Raji (cell line): ENCODE results near the gene ZFAND6.

Experiments used
- POLR2A ChIP-seq: IDR thresholded peaks from 2 replicates; pipeline ENCODE4 v1.6.1; 2011; ENCODE audit warnings: low read depth, low read length, control low read depth; ENCODE audit not compliant: insufficient read depth

The ZFAND6 gene

GRCh38 chr15:80087104-80087503 lies 27.6 kb downstream of the ZFAND6 start:
- no peak for TF ChIP-seq POLR2A

GRCh38 chr15:80090041-80090440 lies 30.6 kb downstream of the ZFAND6 start:
- TF ChIP-seq POLR2A = no peak

- TF ChIP-seq POLR2A = no peak
Measured at GRCh38 chr15:80090879-80091503, 31.5 kb downstream of the ZFAND6 start.

- no peak for TF ChIP-seq POLR2A
Measured at GRCh38 chr15:80093854-80094418, 34.5 kb downstream of the ZFAND6 start.

- TF ChIP-seq POLR2A = no peak
Measured at GRCh38 chr15:80095511-80095910, 36.0 kb downstream of the ZFAND6 start.

GRCh38 chr15:80095969-80096368 lies 36.5 kb downstream of the ZFAND6 start:
- no peak for TF ChIP-seq POLR2A

GRCh38 chr15:80098341-80098740 lies 38.9 kb downstream of the ZFAND6 start:
- TF ChIP-seq POLR2A = no peak

- no peak for TF ChIP-seq POLR2A
Measured at GRCh38 chr15:80099241-80099640, 39.8 kb downstream of the ZFAND6 start.

- no peak for TF ChIP-seq POLR2A
Measured at GRCh38 chr15:80100247-80100646, 40.8 kb downstream of the ZFAND6 start.

- TF ChIP-seq POLR2A = no peak
Measured at GRCh38 chr15:80105193-80105592, 45.7 kb downstream of the ZFAND6 start.

GRCh38 chr15:80105595-80105994 lies 46.1 kb downstream of the ZFAND6 start:
- TF ChIP-seq POLR2A = no peak

GRCh38 chr15:80106051-80106450 lies 46.6 kb downstream of the ZFAND6 start:
- no peak for TF ChIP-seq POLR2A

- TF ChIP-seq POLR2A = no peak
Measured at GRCh38 chr15:80107204-80107603, 47.7 kb downstream of the ZFAND6 start.

GRCh38 chr15:80107774-80108173 lies 48.3 kb downstream of the ZFAND6 start:
- TF ChIP-seq POLR2A = no peak

- TF ChIP-seq POLR2A = no peak
Measured at GRCh38 chr15:80109388-80109787, 49.9 kb downstream of the ZFAND6 start.

GRCh38 chr15:80110920-80111319 lies 51.4 kb downstream of the ZFAND6 start:
- TF ChIP-seq POLR2A = no peak

- TF ChIP-seq POLR2A = no peak
Measured at GRCh38 chr15:80114114-80114513, 54.6 kb downstream of the ZFAND6 start.

GRCh38 chr15:80115021-80115420 lies 55.5 kb downstream of the ZFAND6 start:
- no peak for TF ChIP-seq POLR2A

GRCh38 chr15:80118956-80119355 lies 59.5 kb downstream of the ZFAND6 start:
- no peak for TF ChIP-seq POLR2A
